Neural cell (in vitro differentiated cells): ENCODE data around the gene SSTR4. TPM values are rescaled to one million over a fixed set of nuclear protein-coding genes. Genes with fewer than 3 reads are reported as not detected.

Experiments
- H2AFZ ChIP-seq: fragments of 200-600, 300-800 bp; sonication (generic), shearing (Covaris generic); 2 replicates; pipeline ENCODE4 v1.6.0; 2014; ENCODE audit warnings: low read depth, mild to moderate bottlenecking, antibody characterized with exemption, low read length, moderate library complexity
- H3F3A ChIP-seq: fragments of 200-600 bp; shearing (Covaris generic); 2 replicates; pipeline ENCODE4 v1.6.1; 2016; ENCODE audit warnings: mild to moderate bottlenecking, moderate library complexity, mixed read lengths, antibody characterized with exemption, low read length; ENCODE audit not compliant: insufficient read depth, poor library complexity, severe bottlenecking
- H3K27ac ChIP-seq: fragments of 200-600, 300-800 bp; sonication (generic), shearing (Covaris generic); 2 replicates; pipeline ENCODE4 v1.5.1; 2014; ENCODE audit warnings: mild to moderate bottlenecking, low read length, moderate library complexity
- H3K27me3 ChIP-seq: fragments of 300-800, 200-600 bp; sonication (generic), shearing (Covaris generic); 2 replicates; pipeline ENCODE4 v1.6.0; 2014; ENCODE audit warnings: mild to moderate bottlenecking, low read depth, low read length, moderate library complexity; ENCODE audit not compliant: insufficient read depth
- H3K36me3 ChIP-seq: fragments of 300-800, 200-600 bp; sonication (generic), shearing (Covaris generic); 2 replicates; pipeline ENCODE4 v1.5.1; 2014; ENCODE audit warnings: mild to moderate bottlenecking, antibody characterized with exemption, low read length, moderate library complexity; ENCODE audit not compliant: insufficient read depth
- H3K4me2 ChIP-seq: fragments of 300-800, 200-600 bp; sonication (generic), shearing (Covaris generic); 2 replicates; pipeline ENCODE4 v1.6.0; 2014; ENCODE audit warnings: mild to moderate bottlenecking, low read length
- H3K4me3 ChIP-seq: fragments of 300-800, 200-600 bp; sonication (generic), shearing (Covaris generic); 2 replicates; pipeline ENCODE4 v1.5.1; 2014; ENCODE audit warnings: mild to moderate bottlenecking, low read length, moderate library complexity
- H3K79me2 ChIP-seq: fragments of 200-600 bp; shearing (Covaris generic); replicated peaks from 2 replicates; pipeline ENCODE4 v1.6.0; 2014; ENCODE audit warnings: mild to moderate bottlenecking, low read length, moderate library complexity; ENCODE audit not compliant: insufficient read depth
- H3K9ac ChIP-seq: fragments of 300-800, 200-600 bp; sonication (generic), shearing (Covaris generic); 2 replicates; pipeline ENCODE4 v1.6.1; 2016; ENCODE audit warnings: mild to moderate bottlenecking, low read length, mixed read lengths
- H3K9me2 ChIP-seq: fragments of 200-600 bp; shearing (Covaris generic); 2 replicates; pipeline ENCODE4 v1.6.1; 2016; ENCODE audit warnings: mild to moderate bottlenecking, low read length, mixed read lengths; ENCODE audit not compliant: insufficient read depth
- H3K9me3 ChIP-seq: fragments of 200-600, 300-800 bp; sonication (generic), shearing (Covaris generic); 2 replicates; pipeline ENCODE4 v1.6.1; 2016; ENCODE audit warnings: mild to moderate bottlenecking, mixed run types, low read length, moderate library complexity, mixed read lengths
- H4K20me1 ChIP-seq: fragments of 200-600 bp; shearing (Covaris generic); 2 replicates; pipeline ENCODE4 v1.6.1; 2016; ENCODE audit warnings: mild to moderate bottlenecking, mixed run types; ENCODE audit not compliant: insufficient read depth
- CTCF ChIP-seq: fragments of 450-650 bp; IDR thresholded peaks from 2 replicates; pipeline ENCODE4 v1.5.1; 2014; ENCODE audit warnings: antibody characterized with exemption, mild to moderate bottlenecking, moderate library complexity; ENCODE audit not compliant: poor library complexity, severe bottlenecking
- EP300 ChIP-seq: fragments of 450-650 bp; conservative IDR thresholded peaks from 2 replicates; pipeline ENCODE4 v1.6.1; 2014; ENCODE audit warnings: antibody characterized with exemption, mild to moderate bottlenecking, moderate library complexity; ENCODE audit not compliant: poor library complexity, severe bottlenecking
- EZH2 ChIP-seq: fragments of 200-600, 300-800 bp; shearing (Covaris generic), sonication (generic); IDR thresholded peaks from 2 replicates; pipeline ENCODE4 v1.6.1; 2014; ENCODE audit warnings: antibody characterized with exemption, low read length, borderline replicate concordance, mild to moderate bottlenecking; ENCODE audit not compliant: insufficient read depth, poor library complexity, severe bottlenecking
- MXI1 ChIP-seq: fragments of 450-650 bp; conservative IDR thresholded peaks from 2 replicates; pipeline ENCODE4 v1.6.1; 2014; ENCODE audit warnings: antibody characterized with exemption, mild to moderate bottlenecking; ENCODE audit not compliant: poor library complexity, severe bottlenecking
- POLR2AphosphoS5 ChIP-seq: IDR thresholded peaks from 2 replicates; pipeline ENCODE4 v1.6.1; 2012
- RAD21 ChIP-seq: fragments of 450-650 bp; conservative IDR thresholded peaks from 2 replicates; pipeline ENCODE4 v1.6.1; 2014; ENCODE audit warnings: antibody characterized with exemption, mild to moderate bottlenecking, moderate library complexity
- SMC3 ChIP-seq: fragments of 450-650 bp; conservative IDR thresholded peaks from 2 replicates; pipeline ENCODE4 v1.6.1; 2014; ENCODE audit warnings: antibody characterized with exemption, mild to moderate bottlenecking, moderate library complexity; ENCODE audit not compliant: poor library complexity
- polyA plus RNA-seq: library from polyadenylated mRNA; depleted of rRNA; stranded (reverse); fragments of >200 nt; gene quantifications from 2 replicates; pipeline ENCODE4 v1.2.3, GENCODE V29; 2014
- TF ChIP-seq, protein P1 (sequence below): IDR thresholded peaks from 2 replicates; pipeline ENCODE4 v1.6.1; 2012; ENCODE audit warnings: borderline replicate concordance

SSTR4 gene
- polyA plus RNA-seq, 1 donor from 2014 or later, result not detected

DNA sequence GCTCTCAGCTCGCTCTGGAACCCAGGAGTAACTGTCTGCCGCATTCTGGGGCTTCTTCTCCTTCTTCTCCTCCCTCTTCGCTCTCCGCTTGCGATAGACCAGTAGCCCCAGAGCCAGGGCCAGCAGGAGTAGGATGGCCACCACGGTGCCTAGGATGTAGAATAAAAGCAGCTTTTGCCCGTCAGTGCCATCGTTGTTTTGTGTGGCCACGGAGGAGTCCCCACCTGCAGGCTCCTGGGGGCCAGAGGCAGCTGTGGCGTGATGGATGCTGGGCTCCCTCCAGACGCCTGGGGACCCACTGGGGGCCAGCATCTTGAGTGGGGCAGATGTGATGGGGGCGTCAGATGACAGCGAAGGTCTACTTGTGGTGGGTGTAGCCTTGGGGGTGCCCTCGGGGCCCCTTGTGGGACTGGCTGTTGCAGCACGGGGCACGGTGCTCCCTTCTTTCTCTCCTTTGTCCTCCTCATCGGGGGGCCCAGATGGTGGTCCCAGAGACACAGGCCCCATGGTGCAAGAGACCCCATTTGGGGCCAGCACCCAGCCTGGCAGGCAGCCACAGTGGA, 49.3 kb downstream of the SSTR4 start:
- Histone ChIP-seq H3K36me3 (no peaks in the 10 kb centered on the region), H4K20me1 (no peaks in the 10 kb centered on the region), H3K79me2 (no peaks in the 10 kb centered on the region), H3F3A (no peaks in the 10 kb centered on the region), H3K27me3 (no peaks in the 10 kb centered on the region), H3K27ac (no peak overlapping the region), H3K9me2 (no peaks in the 10 kb centered on the region), H3K4me2 (no peak overlapping the region), H3K4me3 (no peak overlapping the region), H3K9ac (no peak overlapping the region), H2AFZ (no peak overlapping the region), H3K9me3 (no peaks in the 10 kb centered on the region)
- TF ChIP-seq EZH2 (no peak), MXI1 (no peak), SMC3 (no peak), CTCF (no peak), POLR2AphosphoS5 (no peak), RAD21 (no peak)
- TF ChIP-seq, protein P1, sequence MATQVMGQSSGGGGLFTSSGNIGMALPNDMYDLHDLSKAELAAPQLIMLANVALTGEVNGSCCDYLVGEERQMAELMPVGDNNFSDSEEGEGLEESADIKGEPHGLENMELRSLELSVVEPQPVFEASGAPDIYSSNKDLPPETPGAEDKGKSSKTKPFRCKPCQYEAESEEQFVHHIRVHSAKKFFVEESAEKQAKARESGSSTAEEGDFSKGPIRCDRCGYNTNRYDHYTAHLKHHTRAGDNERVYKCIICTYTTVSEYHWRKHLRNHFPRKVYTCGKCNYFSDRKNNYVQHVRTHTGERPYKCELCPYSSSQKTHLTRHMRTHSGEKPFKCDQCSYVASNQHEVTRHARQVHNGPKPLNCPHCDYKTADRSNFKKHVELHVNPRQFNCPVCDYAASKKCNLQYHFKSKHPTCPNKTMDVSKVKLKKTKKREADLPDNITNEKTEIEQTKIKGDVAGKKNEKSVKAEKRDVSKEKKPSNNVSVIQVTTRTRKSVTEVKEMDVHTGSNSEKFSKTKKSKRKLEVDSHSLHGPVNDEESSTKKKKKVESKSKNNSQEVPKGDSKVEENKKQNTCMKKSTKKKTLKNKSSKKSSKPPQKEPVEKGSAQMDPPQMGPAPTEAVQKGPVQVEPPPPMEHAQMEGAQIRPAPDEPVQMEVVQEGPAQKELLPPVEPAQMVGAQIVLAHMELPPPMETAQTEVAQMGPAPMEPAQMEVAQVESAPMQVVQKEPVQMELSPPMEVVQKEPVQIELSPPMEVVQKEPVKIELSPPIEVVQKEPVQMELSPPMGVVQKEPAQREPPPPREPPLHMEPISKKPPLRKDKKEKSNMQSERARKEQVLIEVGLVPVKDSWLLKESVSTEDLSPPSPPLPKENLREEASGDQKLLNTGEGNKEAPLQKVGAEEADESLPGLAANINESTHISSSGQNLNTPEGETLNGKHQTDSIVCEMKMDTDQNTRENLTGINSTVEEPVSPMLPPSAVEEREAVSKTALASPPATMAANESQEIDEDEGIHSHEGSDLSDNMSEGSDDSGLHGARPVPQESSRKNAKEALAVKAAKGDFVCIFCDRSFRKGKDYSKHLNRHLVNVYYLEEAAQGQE, result no peak

DNA sequence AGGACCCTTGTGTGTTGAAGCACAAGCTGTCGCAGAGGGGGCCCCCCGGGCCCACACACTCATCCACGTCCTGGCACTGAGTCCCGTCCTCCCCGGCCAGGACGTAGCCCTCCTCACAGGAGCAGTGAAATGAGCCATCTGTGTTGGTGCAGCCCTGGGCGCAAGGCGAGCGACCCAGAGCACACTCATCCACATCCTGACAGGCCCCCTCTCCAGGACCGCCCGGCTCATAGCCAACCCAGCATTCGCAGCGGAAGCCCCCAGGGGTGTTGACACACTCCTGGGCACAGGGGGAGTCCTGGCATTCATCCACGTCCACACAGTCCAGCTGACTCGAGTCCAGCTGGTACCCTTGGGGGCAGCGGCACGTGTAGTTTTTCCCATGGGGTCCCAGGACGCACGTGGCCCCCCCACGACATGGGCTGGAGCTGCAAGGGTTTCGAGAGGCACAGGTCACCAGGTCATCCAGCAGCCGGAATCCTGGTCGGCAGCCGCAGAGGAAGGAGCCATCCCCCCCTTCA, 49.8 kb downstream of the SSTR4 start:
- no peaks in the 10 kb centered on the region for H3K79me2 ChIP-seq
- H3K27ac ChIP-seq, result no peak overlapping the region
- H3K9me2 ChIP-seq, result no peaks in the 10 kb centered on the region
- no peaks in the 10 kb centered on the region for H4K20me1 ChIP-seq
- no peak overlapping the region for H3K4me2 ChIP-seq
- no peaks in the 10 kb centered on the region for H3K9me3 ChIP-seq
- TF ChIP-seq RAD21 (no peak), EP300 (no peak)
- H3K4me3 ChIP-seq, result no peak overlapping the region
- H3K27me3 ChIP-seq, result no peaks in the 10 kb centered on the region
- no peaks in the 10 kb centered on the region for H3K36me3 ChIP-seq
- no peak overlapping the region for H3K9ac ChIP-seq
- H3F3A ChIP-seq, result no peaks in the 10 kb centered on the region
- H2AFZ ChIP-seq, result no peak overlapping the region
